ENCODE measurements around the gene COL9A3.

Gene COL9A3

GRCh38 chr20:62816884-62817873 lies at the start of gene COL9A3:
Gene COL9A3, plus strand, starts transcription at chr20:62817050. Its CDS starts 15 bp downstream, at chr20:62817065.
- H3K4me2 ChIP-seq (ENCODE audit: low read length) = no peak within 1 kb of the TSS
- H3K79me2 ChIP-seq (ENCODE audit: low read length) = no peaks in the 10 kb centered on the region
- H3K9ac ChIP-seq (ENCODE audit: low read length) = no peak within 1 kb of the TSS
- no peak within 1 kb of the TSS for H3K4me3 ChIP-seq (ENCODE audit: low read length)
- no peaks in the 10 kb centered on the region for H3K9me3 ChIP-seq (ENCODE audit: insufficient read depth, low read length)
- H3K27me3 ChIP-seq (ENCODE audit: low read depth, low read length) = peaks cover 7% of the 10 kb centered on the region
- H4K20me1 ChIP-seq (ENCODE audit: insufficient read depth, low read length) = peaks cover 23% of the 10 kb centered on the region
- H3K27ac ChIP-seq (ENCODE audit: low read length) = no peak within 1 kb of the TSS
- H3K36me3 ChIP-seq (replicated peaks; ENCODE audit: low read depth, low read length) = peaks cover 13% of the 10 kb centered on the region
- H2AFZ ChIP-seq (ENCODE audit: low read depth, low read length) = no peak within 1 kb of the TSS
- H3K4me1 ChIP-seq (ENCODE audit: low read length) = peaks cover 4% of the 10 kb centered on the region; the same call in 1 of the 2 replicates
- TF ChIP-seq CTCF (IDR thresholded peaks at IDR 0.05; ENCODE audit: low read depth, low read length) = no peak
- TF ChIP-seq EZH2phosphoT487 (IDR thresholded peaks at IDR 0.05; ENCODE audit: low read depth) = no peak

GRCh38 chr20:62768234-62768546 lies 48.7 kb upstream of the COL9A3 start:
- H3K36me3 ChIP-seq (replicated peaks; ENCODE audit: low read depth, low read length) = no peaks in the 10 kb centered on the region
- H4K20me1 ChIP-seq (ENCODE audit: insufficient read depth, low read length) = no peaks in the 10 kb centered on the region
- H3K9ac ChIP-seq (ENCODE audit: low read length) = no peak overlapping the region
- H3K27me3 ChIP-seq (ENCODE audit: low read depth, low read length) = peaks cover 10% of the 10 kb centered on the region; the same call in 1 of the 2 replicates
- TF ChIP-seq CTCF (IDR thresholded peaks at IDR 0.05; ENCODE audit: low read depth, low read length) (no peak), EZH2phosphoT487 (IDR thresholded peaks at IDR 0.05; ENCODE audit: low read depth) (no peak)
- no peak overlapping the region for H3K4me2 ChIP-seq (ENCODE audit: low read length)
- no peaks in the 10 kb centered on the region for H3K9me3 ChIP-seq (ENCODE audit: insufficient read depth, low read length)
- no peak overlapping the region for H2AFZ ChIP-seq (ENCODE audit: low read depth, low read length)
- no peaks in the 10 kb centered on the region for H3K4me1 ChIP-seq (ENCODE audit: low read length)
- H3K79me2 ChIP-seq (ENCODE audit: low read length) = no peaks in the 10 kb centered on the region
- no peak overlapping the region for H3K4me3 ChIP-seq (ENCODE audit: low read length)
- H3K27ac ChIP-seq (ENCODE audit: low read length) = no peak overlapping the region

GRCh38 chr20:62768551-62769287 lies 48.1 kb upstream of the COL9A3 start:
- Histone ChIP-seq H3K79me2 (ENCODE audit: low read length) (no peaks in the 10 kb centered on the region), H3K9me3 (ENCODE audit: insufficient read depth, low read length) (no peaks in the 10 kb centered on the region), H3K4me2 (ENCODE audit: low read length) (no peak overlapping the region), H4K20me1 (ENCODE audit: insufficient read depth, low read length) (no peaks in the 10 kb centered on the region), H3K27ac (ENCODE audit: low read length) (no peak overlapping the region), H3K9ac (ENCODE audit: low read length) (no peak overlapping the region), H3K36me3 (replicated peaks; ENCODE audit: low read depth, low read length) (no peaks in the 10 kb centered on the region), H3K4me3 (ENCODE audit: low read length) (no peak overlapping the region), H2AFZ (ENCODE audit: low read depth, low read length) (no peak overlapping the region), H3K4me1 (ENCODE audit: low read length) (no peaks in the 10 kb centered on the region), H3K27me3 (ENCODE audit: low read depth, low read length) (peaks cover 14% of the 10 kb centered on the region)
- no peak for TF ChIP-seq EZH2phosphoT487 (IDR thresholded peaks at IDR 0.05; ENCODE audit: low read depth)
- no peak for TF ChIP-seq CTCF (IDR thresholded peaks at IDR 0.05; ENCODE audit: low read depth, low read length)

Data from OCI-LY3 (cell line).